ENCODE data around the gene HOXC10.

HOXC10 gene

DNA sequence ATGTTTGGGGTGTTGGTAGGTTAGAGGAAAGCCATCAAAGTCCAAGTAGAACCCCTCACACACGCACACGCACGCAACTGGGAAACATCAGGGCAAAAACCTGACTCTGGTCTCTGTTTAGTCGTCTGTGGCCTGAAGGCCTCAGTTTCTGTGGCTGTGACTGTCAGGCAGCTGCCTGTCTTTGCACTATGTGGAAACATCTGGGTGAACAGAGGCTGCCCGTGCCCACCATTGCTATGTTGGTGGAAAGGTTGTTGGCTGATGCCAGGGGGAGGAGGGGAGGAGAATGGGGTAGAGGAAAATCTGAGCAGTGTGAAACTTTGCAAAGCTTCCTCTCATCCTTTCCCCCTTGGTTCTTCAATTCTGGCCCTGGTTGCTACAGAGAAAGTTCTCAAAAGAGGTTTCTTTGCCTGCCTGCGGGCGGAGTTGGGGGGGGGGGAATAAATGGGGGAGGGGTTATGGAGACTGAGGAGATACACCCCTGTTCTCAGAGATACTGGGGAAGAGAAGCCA is 7.5 kb downstream of the HOXC10 start:
- DNase-seq, result no peak

DNA sequence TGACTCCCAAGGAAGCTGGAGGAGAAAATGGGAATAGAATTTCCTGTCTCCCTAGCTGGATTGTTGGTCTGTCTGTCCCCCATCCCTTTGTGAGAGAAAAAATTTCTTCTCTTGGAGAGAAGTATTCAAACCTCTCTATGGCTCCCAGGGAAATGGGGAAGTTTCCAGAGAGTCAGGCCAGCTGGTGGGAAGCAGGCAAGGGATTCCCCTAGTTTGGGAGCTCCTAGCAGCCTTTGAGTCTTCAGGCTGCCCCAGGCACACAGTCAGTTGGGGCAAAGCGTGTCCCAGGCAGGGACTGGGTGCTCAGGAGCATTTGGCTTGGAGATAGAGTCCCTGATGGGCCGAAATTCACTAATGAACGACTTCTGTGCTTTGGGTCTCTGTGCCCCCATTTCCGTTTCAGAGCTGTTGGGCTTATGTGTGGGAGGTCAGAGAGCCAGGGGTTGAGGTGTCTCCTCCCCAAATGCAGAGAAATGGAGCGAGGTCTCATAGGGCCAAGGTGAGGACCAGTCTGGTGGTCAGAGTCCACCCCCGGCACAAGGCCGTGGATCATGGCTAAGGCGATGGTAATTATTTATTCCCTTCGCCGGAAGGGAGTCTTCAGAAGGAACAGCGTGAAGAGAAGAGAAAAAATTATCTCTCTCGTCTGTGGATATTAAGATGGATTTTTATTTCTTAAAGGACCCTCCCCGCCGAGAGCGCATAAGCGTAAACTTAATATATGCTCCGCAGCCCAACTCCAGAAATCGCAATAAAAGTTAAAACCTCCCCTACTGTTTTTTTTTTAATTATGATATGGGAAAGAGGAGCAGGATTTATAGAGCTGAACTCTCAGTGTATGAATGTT is 8.4 kb downstream of the HOXC10 start:
- DNase-seq, result no peak

- no peak for DNase-seq
Observed at GRCh38 chr12:53994009-53994263, 9.0 kb downstream of the HOXC10 start.

GRCh38 chr12:53994264-53995001 is 9.5 kb downstream of the HOXC10 start:
- no peak for DNase-seq

DNA sequence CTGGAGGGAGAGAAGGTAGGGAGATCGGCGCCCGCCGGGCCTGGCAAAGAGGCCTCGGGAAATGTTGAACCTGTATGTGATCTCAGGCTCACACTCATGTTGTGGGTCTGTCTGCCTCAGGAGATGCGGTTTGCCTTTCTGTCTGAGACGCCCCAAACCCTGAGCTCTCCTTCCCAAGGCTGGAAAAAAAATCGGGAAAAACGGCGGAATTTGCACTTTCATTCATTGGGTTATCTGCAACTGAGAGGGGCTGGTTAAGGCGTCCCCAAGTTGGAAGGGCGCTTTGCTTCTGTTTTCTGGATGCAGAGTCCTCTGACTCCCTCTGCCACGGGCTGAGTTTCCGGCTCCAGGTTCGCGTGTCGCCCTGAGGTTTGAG is 10.0 kb downstream of the HOXC10 start:
- DNase-seq, result no peak

DNA sequence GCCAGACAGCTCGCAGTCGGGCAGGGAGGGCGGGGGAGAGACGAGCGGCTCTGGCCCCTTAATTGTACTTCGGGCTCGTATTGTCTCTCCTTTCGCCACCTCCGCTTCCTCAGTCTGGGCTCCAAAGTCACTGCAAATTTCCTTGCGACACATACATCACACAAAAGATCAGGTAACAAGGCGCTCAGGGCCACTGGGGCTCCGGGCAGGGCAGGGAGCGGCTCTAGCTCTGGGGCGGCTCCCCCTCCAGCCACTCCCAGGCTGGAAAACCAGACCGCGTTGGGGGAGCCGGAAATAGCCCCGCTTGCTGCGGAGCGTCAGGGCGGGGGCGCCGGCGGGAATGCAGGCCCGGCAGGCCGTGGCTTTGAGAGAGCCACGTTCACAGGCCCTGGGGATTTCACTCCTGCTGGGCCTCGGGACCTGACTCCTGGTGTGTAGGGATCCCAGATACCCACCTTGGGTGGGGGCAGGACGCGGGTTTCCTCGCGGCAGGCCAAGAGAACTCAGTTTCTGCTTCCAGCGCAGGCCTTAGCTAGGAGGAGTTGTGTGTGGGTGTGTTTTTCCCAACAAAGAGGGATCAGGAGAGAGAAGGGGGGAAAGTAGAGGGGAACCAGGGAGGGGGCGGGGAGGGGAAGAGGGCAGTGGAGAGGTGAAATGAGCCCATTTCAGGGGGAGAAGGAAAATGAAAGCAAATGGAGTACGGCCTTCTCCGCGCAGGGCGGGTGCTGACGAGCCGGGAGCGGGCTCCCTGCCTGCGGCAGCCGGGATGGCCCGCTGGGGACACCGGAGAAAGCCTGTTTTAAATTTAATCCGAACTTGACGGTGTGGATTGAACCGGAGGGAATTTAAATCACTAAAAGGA is 10.7 kb downstream of the HOXC10 start:
- peak; percentile 21 for DNase-seq

GRCh38 chr12:53996240-53997203 is 11.6 kb downstream of the HOXC10 start:
- no peak for DNase-seq

DNA sequence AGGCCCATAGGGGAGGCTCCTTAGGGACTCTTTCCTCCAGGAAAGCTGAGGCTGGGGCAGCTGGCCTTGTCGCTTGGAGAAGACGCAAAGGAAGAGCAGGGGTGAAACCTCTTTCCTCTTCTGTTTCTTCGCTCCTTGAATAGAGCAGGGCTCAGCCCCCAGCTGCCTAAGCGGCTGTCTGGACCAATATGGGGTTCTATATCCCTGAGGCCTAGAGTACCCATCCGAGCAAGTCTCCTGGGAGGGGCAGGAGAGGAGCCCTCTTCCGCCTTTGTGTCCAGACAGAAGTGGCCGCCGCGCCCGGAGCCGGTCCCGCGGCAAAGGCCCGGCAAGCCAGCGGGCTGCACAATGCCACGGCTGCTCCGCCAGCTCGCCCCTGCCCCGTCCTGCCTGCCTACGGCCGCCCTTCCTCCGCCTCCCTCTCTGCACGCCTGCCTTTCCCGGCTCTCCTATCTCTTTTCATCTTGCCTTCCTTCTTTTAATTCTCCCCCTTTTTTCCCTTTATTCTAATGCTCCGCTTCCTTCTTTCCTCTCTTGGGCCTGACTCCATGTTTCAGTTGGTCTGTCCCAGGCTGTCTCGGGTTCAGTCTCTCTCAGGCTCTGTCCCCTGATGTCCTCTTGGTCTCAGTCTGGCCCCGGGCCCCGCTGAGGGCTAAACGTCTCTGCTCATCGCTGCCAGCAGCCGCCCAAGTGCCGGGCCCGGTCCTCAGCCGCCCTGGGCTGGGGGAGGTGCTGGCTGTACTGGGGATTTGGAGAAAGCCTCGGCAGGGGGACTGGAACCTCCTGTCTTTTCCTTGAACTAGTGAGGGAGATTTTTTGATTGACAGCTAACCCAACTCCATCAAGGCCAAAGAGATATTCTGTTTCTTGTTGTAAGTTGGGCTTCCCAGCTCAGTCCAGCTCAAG is 12.5 kb downstream of the HOXC10 start:
- no peak for DNase-seq

- no peak for DNase-seq
Observed at GRCh38 chr12:53998110-53998899, 13.4 kb downstream of the HOXC10 start.

DNA sequence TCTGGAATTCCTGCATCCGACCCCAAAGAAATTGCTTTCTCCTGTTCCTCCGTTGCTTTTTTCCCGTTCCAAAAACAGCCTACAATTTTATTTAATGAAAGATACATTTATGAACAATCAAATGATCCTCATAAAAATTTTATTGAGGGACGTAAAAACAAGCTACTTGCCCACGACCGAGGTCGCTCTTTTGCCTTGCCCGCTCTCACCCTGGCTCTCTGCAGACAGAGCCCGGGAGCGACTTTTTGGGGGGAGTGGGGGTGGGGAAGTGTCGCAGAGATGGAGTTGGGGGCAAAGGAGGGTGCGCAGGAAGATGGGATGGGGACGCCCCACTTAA is 13.9 kb downstream of the HOXC10 start:
- no peak for DNase-seq

GRCh38 chr12:53999559-54000115 is 14.7 kb downstream of the HOXC10 start:
- DNase-seq, result no peak

GRCh38 chr12:54000116-54001114 is 15.5 kb downstream of the HOXC10 start, which contains the start of gene HOXC9:
Gene HOXC9, plus strand, starts transcription at chr12:54000161. Its CDS starts 28 bp downstream, at chr12:54000189.
- no peak for DNase-seq

DNA sequence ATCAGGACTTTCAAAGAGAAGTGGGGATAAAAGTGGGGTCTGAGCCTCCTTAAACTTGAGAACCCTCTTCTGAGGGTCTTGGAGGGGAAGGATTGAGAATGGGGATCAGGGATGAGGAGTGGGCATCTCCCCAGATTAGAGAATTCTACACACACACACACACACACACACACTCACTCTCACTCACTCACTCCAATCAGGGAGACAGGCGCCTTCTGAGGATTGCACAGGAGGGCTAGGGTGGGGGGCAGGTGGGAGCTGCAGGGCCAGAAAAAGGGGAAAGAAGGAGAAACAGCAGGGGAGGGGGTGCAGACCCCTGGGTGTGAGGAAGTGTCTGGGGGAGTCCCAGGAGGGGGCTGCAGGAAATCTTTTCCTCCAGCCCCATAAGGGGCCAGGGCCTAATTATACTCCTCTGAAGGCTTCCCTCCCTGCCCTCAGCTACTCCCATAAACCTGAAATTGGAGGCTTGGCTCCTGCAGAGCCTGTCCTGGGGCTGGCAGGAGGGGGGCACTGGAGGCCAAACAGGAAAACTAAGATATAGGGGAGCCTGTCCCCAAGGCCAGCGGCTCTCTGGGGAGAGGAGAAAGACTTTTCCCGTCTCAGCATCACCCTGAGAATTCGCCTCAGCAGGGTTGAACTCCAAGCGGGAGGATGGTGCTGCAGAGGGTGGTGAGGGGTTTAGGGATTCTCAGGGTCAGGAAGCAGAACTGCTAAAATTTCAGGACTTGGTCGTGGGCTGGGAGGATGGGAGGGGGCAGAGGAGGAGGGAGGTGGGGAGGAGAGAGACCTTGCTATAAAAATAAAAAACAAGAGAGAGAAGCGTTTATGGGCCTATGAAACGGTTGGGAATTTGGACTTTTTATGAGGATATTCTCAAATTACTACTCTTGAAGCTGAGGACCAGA is 16.6 kb downstream of the HOXC10 start:
- no peak for DNase-seq

DNA sequence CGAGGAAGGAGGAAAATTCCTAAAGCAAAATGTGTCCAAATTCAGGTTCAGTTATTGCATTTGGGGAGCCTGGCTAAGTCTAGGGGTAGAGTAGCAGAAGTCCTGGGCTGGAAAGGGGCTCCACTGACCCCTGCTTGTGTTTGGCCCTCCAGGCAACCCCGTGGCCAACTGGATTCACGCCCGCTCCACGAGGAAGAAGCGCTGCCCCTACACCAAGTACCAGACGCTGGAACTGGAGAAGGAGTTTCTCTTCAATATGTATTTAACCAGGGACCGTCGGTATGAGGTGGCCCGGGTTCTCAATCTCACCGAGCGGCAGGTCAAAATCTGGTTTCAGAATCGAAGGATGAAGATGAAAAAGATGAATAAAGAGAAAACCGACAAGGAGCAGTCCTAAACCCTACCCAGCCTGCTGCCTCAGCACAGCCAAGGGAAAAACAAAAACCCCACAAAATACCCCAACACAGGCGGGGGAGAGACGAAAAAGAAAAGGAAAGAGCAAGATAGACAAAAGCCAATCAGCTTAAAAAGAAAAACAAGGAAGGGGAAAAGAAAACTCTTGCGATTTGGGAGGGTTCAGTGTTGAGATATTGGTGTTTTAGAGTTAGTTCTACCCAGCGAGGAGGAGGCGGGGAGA is 17.4 kb downstream of the HOXC10 start:
- no peak for DNase-seq

- no peak for DNase-seq
Observed at GRCh38 chr12:54002915-54003389, 18.0 kb downstream of the HOXC10 start.

- no peak for DNase-seq
Observed at GRCh38 chr12:54003625-54004024, 18.7 kb downstream of the HOXC10 start.

All from MV-4-11 (cell line).